Fibroblast of mammary gland (primary cell): ENCODE results near the gene MAPRE3.
A peak's percentile ranks its signal among the peaks of the same experiment; 100 is the strongest.

Experiments used
- DNase-seq: peaks from one replicate; pipeline ENCODE4 v3.0.0-alpha.2; 2010; ENCODE audit warnings: low read depth
- H3K4me3 ChIP-seq: 2 replicates; pipeline ENCODE4 v1.5.1; 2011; ENCODE audit warnings: low read depth, mild to moderate bottlenecking, low read length, moderate library complexity; ENCODE audit not compliant: control insufficient read depth
- CTCF ChIP-seq: conservative IDR thresholded peaks from 2 replicates; pipeline ENCODE4 v1.5.1; 2011; ENCODE audit warnings: low read depth, low read length, inconsistent platforms; ENCODE audit not compliant: control insufficient read depth, insufficient read depth

The MAPRE3 gene

GRCh38 chr2:27019459-27019858 lies 49.0 kb downstream of the MAPRE3 start:
- DNase-seq: no peak
- H3K4me3 ChIP-seq: no peak overlapping the region
- no peak for TF ChIP-seq CTCF

GRCh38 chr2:27019931-27020855 lies 49.8 kb downstream of the MAPRE3 start:
- TF ChIP-seq CTCF: no peak
- peak; percentile 56 for DNase-seq
- H3K4me3 ChIP-seq: no peak overlapping the region

- TF ChIP-seq CTCF: no peak
- no peak for DNase-seq
- no peak overlapping the region for H3K4me3 ChIP-seq
Measured at GRCh38 chr2:27021253-27022049, 51.0 kb downstream of the MAPRE3 start.

- TF ChIP-seq CTCF: no peak
- H3K4me3 ChIP-seq: no peak overlapping the region
- no peak for DNase-seq
Measured at GRCh38 chr2:27023740-27024139, 53.3 kb downstream of the MAPRE3 start.

GRCh38 chr2:27024188-27024587 lies 53.8 kb downstream of the MAPRE3 start:
- no peak for DNase-seq
- no peak overlapping the region for H3K4me3 ChIP-seq
- TF ChIP-seq CTCF: no peak

- H3K4me3 ChIP-seq: no peak overlapping the region
- TF ChIP-seq CTCF: no peak
- no peak for DNase-seq
Measured at GRCh38 chr2:27024812-27025211, 54.4 kb downstream of the MAPRE3 start.
